ENCODE data around the gene BACH1. TPM values are rescaled to one million over a fixed set of nuclear protein-coding genes. Genes with fewer than 3 reads are reported as not detected.
A peak's percentile ranks its signal among the peaks of the same experiment; 100 is the strongest.
"Not testable (repeated sequence)": the region's sequence is repeated elsewhere in the genome, so short reads cannot be mapped to it uniquely, and the experiment has no call there.

BACH1 gene
- total RNA-seq, 2 donors from 2014 or later: 26.9 to 86.0 TPM

- ATAC-seq (replicated peaks): no peak
- Mint-ChIP-seq H3K27ac (no peak overlapping the region), H3K4me1 (no peaks in the 10 kb centered on the region)
Observed at GRCh38 chr21:29271927-29272333, 26.8 kb upstream of the BACH1 start.

DNA sequence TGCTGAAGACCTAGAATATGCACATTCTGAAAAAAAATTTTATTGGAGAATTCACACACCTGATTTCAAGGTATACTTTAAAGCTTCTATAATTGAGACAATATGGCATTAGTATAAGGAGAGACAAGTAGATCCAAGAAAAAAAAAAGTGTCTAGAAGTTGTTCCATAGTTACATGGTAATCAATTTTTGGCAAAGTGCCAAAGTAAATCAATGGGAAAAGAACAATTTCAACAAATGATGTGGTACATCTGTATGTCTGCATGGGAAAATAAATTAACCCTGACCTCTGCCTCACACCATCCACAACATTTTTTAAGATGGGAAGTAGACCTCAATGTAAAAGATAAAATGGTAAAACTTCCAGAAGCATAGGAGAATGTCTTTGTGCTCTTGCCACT lies 21.3 kb upstream of the BACH1 start:
- no peak overlapping the region for H3K27ac Mint-ChIP-seq
- H3K36me3 Mint-ChIP-seq (ENCODE audit: low read depth): no peaks in the 10 kb centered on the region
- no peak for ATAC-seq (replicated peaks)
- peaks cover 8% of the 10 kb centered on the region for H3K27me3 Mint-ChIP-seq
- no peak overlapping the region for H3K4me3 Mint-ChIP-seq
- H3K4me1 Mint-ChIP-seq: no peaks in the 10 kb centered on the region
- peaks cover 3% of the 10 kb centered on the region for H3K9me3 Mint-ChIP-seq

More at GRCh38 chr21:29271927-29272333, 26.8 kb upstream of the BACH1 start:
- no peaks in the 10 kb centered on the region for H3K36me3 Mint-ChIP-seq (ENCODE audit: low read depth)
- no peaks in the 10 kb centered on the region for H3K9me3 Mint-ChIP-seq
- no peak overlapping the region for H3K4me3 Mint-ChIP-seq
- peaks cover 5% of the 10 kb centered on the region for H3K27me3 Mint-ChIP-seq

- no peak overlapping the region for H3K4me3 Mint-ChIP-seq
- no peak for ATAC-seq (replicated peaks)
- no peaks in the 10 kb centered on the region for H3K4me1 Mint-ChIP-seq
- H3K36me3 Mint-ChIP-seq (ENCODE audit: low read depth): no peaks in the 10 kb centered on the region
- no peak overlapping the region for H3K27ac Mint-ChIP-seq
- H3K27me3 Mint-ChIP-seq: peaks cover 8% of the 10 kb centered on the region
- peaks cover 3% of the 10 kb centered on the region for H3K9me3 Mint-ChIP-seq
Observed at GRCh38 chr21:29279558-29279957, 19.2 kb upstream of the BACH1 start.

- not testable (repeated sequence) for H3K27ac Mint-ChIP-seq; H3K4me3 Mint-ChIP-seq; H3K36me3 Mint-ChIP-seq (ENCODE audit: low read depth); H3K4me1 Mint-ChIP-seq; H3K27me3 Mint-ChIP-seq; H3K9me3 Mint-ChIP-seq
- peak; percentile 86 for ATAC-seq (replicated peaks)
Observed at GRCh38 chr21:29281801-29282200, 16.9 kb upstream of the BACH1 start.

GRCh38 chr21:29287383-29287782 lies 11.3 kb upstream of the BACH1 start:
- Mint-ChIP-seq H3K4me1 (no peaks in the 10 kb centered on the region), H3K36me3 (ENCODE audit: low read depth) (no peaks in the 10 kb centered on the region), H3K27ac (no peak overlapping the region), H3K9me3 (no peaks in the 10 kb centered on the region), H3K27me3 (peaks cover 3% of the 10 kb centered on the region), H3K4me3 (no peak overlapping the region)
- ATAC-seq (replicated peaks): no peak

DNA sequence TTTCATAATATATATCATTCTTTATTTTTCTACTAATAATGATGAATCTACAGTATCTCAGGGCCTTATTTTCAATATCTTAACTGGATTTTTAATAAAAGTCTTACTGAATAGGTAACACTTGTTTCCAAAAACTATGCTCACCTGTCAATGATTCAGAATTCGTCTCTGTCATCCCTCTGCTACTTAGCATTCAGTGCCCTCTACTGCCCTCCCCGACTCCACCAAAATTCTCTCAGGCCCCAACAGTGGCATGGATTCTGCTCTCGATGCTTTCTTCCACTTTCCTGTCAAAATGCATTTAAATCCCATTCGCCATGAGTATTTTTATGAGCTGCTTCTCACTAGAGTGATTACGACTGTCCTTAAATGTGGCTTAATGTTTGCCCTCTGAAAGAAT lies 10.5 kb upstream of the BACH1 start:
- Mint-ChIP-seq H3K27ac (no peak overlapping the region), H3K36me3 (ENCODE audit: low read depth) (no peaks in the 10 kb centered on the region), H3K4me1 (no peaks in the 10 kb centered on the region), H3K4me3 (no peak overlapping the region), H3K9me3 (no peaks in the 10 kb centered on the region), H3K27me3 (peaks cover 3% of the 10 kb centered on the region)
- ATAC-seq (replicated peaks): no peak

DNA sequence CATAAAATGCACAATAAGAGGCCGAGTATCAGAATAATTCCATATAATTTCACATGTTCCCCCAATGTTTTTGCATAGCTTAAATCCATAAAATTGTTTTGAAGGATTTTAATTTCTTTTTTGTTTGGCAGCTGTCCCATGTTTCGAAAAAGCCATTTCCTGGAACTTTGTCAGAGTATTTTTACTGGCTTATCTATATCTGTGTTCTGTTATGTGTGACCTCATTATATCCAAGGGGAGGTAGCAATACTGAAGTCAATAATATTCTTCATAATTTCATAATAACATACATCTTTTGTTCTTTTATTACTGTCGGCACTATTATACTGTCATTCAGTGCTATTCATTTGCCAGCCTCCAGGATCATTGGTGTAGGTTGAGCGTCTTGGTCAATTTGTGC lies 9.4 kb upstream of the BACH1 start:
- no peak for ATAC-seq (replicated peaks)
- Mint-ChIP-seq H3K4me1 (peaks cover 8% of the 10 kb centered on the region), H3K9me3 (no peaks in the 10 kb centered on the region), H3K27ac (no peak overlapping the region), H3K4me3 (no peak overlapping the region), H3K36me3 (ENCODE audit: low read depth) (no peaks in the 10 kb centered on the region), H3K27me3 (peaks cover 3% of the 10 kb centered on the region)

GRCh38 chr21:29290240-29290639 lies 8.5 kb upstream of the BACH1 start:
- H3K36me3 Mint-ChIP-seq (ENCODE audit: low read depth): no peaks in the 10 kb centered on the region
- peaks cover 10% of the 10 kb centered on the region for H3K4me1 Mint-ChIP-seq
- ATAC-seq (replicated peaks): no peak
- H3K9me3 Mint-ChIP-seq: no peaks in the 10 kb centered on the region
- H3K27ac Mint-ChIP-seq: no peak overlapping the region
- peaks cover 1% of the 10 kb centered on the region for H3K27me3 Mint-ChIP-seq
- no peak overlapping the region for H3K4me3 Mint-ChIP-seq

DNA sequence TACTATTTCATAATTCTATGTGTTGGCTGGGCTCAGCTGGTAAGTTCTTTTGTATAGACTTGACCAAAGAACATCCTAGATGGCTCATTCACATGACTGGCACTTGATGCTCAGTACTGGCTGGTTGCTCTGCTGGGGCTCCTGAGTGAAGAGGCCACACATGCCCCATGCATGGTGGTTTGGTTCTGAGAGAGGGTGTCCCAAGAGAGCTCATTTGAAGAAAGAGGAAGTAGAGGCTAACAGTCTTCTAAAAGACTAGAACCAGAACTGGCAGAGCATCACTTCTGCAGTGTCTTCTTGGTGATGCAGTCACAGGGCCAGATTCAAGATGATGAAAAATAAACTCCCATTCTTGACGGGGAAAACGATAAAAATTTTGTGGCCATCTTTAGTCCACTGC lies 5.2 kb upstream of the BACH1 start:
- Mint-ChIP-seq H3K27ac (no peak overlapping the region), H3K4me3 (no peak overlapping the region), H3K9me3 (peaks cover 6% of the 10 kb centered on the region), H3K27me3 (no peaks in the 10 kb centered on the region), H3K36me3 (ENCODE audit: low read depth) (no peaks in the 10 kb centered on the region), H3K4me1 (peaks cover 17% of the 10 kb centered on the region)
- ATAC-seq (replicated peaks): no peak

GRCh38 chr21:29295066-29295650 lies 3.6 kb upstream of the BACH1 start:
- Mint-ChIP-seq H3K27me3 (no peaks in the 10 kb centered on the region), H3K4me3 (peak overlapping the region; percentile 55), H3K4me1 (peaks cover 25% of the 10 kb centered on the region), H3K36me3 (ENCODE audit: low read depth) (peaks cover 11% of the 10 kb centered on the region), H3K9me3 (peaks cover 6% of the 10 kb centered on the region), H3K27ac (peak overlapping the region; percentile 14)
- ATAC-seq (replicated peaks): peak; percentile 2

DNA sequence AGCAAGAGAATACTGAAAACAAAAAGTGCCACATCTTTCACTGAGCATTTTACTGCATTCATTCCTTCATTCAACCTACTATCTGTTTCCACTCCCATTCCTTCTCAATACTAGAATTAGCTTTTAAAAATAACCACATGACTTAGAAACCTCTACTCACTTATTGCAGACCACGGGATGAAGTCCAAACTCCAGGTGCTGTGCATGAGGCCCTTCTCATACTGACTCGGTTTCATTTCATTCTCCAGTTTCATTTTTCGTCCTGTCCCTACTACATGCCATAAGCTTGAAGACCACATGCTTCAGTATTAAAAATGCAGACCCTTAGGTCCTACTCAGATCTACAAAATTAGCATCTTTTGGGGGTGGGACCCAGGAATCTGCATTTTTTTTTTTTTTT lies 2.3 kb upstream of the BACH1 start:
- Mint-ChIP-seq H3K9me3 (peaks cover 6% of the 10 kb centered on the region), H3K36me3 (ENCODE audit: low read depth) (peaks cover 22% of the 10 kb centered on the region), H3K4me3 (peak overlapping the region; percentile 10), H3K27me3 (no peaks in the 10 kb centered on the region), H3K27ac (no peak overlapping the region), H3K4me1 (peaks cover 29% of the 10 kb centered on the region)
- no peak for ATAC-seq (replicated peaks)

DNA sequence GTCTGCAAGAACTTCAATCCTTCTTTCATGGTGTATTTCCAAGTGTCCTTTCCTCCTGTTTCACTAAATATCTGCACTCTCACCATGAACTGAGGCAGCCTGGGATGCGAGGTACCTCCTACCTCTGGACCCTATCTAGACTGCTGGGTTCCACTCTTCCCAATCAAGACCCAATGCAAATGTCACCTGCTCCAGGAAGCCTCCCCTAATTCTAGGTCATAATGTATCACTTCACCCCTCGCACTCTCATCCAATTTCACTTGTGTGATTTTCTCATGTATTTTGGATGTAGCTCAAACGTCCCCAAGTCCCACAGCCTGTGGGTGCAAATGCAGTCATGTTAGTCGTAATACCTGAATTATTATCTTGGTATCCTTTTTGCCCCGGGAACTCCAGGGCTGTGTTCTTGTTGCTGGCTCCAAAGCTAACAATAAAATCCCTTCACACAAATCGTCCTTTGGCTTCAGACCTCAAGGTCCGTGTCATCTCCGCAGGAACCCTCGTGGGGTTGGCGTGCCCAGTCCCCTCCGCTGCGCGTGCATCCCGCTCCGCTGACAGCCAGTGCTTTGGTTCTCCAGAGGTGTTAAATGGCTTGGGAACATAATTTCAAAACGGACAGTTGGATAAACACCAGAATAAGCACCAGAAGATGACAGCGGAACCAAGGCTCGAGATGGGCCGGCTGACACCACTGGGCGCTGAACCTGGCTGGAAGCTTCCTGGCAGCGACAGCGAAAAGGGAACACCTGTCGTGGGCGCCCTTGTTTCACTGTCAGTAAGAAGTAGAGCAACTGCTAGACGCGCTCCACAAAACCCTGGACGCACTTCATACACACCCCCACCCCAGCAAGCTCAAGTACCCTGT lies 1.0 kb upstream of the BACH1 start:
- Mint-ChIP-seq H3K27me3 (no peaks in the 10 kb centered on the region), H3K4me1 (peaks cover 40% of the 10 kb centered on the region), H3K4me3 (peak overlapping the region; percentile 52), H3K27ac (peak overlapping the region; percentile 26), H3K9me3 (peaks cover 6% of the 10 kb centered on the region), H3K36me3 (ENCODE audit: low read depth) (peaks cover 30% of the 10 kb centered on the region)
- ATAC-seq (replicated peaks): no peak

GRCh38 chr21:29299046-29299915 lies 559 bp downstream of the BACH1 start:
- ATAC-seq (replicated peaks): peak; percentile 63
- H3K9me3 Mint-ChIP-seq: peaks cover 6% of the 10 kb centered on the region
- no peaks in the 10 kb centered on the region for H3K27me3 Mint-ChIP-seq
- peak overlapping the region; percentile 95 for H3K27ac Mint-ChIP-seq
- peak overlapping the region; percentile 89 for H3K4me3 Mint-ChIP-seq
- peaks cover 30% of the 10 kb centered on the region for H3K36me3 Mint-ChIP-seq (ENCODE audit: low read depth)
- peaks cover 37% of the 10 kb centered on the region for H3K4me1 Mint-ChIP-seq

DNA sequence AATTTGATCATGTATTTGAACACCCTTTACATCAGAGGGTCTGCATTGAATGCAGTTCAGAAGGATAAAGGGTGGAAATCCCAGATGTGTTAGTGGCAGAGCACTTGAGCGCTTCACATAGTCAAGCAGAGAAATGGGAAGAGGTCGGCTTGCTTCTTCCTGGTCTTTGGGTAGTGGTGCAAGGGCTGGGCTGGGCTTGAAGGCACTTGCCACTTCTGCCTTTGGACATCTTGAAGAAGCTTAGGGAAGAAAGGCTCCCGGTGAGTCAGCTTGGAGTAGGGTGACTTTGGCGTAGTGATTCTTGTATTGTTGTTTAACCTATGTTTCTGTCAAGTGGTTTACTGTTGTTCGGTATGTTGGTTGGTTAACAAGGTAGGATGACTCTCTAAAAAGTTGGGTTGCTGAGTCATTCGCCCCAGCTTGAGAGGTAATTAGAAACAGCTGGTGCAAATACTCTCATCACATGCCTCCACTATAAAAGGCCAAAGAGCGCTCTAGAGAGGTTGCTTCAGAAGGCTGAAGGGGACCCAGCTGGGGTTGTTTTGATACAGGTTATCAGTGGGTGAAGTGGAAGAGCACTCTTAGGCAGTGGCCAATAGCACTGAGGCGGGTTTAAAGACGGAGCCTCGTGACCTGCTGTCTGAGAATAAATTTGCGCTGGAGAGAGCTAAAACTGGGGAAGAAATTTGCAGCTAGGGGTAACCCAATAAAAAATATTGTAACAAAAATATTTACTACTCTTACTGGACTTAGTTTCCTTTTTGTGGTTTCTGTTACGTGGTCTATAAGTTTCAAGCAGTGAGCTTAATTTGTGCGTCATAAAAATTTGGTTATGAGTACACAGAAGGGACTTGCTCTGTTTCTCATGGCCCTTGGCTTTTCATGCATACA lies 1.4 kb downstream of the BACH1 start:
- peaks cover 6% of the 10 kb centered on the region for H3K9me3 Mint-ChIP-seq
- peak overlapping the region; percentile 89 for H3K4me3 Mint-ChIP-seq
- no peaks in the 10 kb centered on the region for H3K27me3 Mint-ChIP-seq
- peak overlapping the region; percentile 95 for H3K27ac Mint-ChIP-seq
- peaks cover 39% of the 10 kb centered on the region for H3K4me1 Mint-ChIP-seq
- peaks cover 30% of the 10 kb centered on the region for H3K36me3 Mint-ChIP-seq (ENCODE audit: low read depth)
- ATAC-seq (replicated peaks): peak; percentile 63
